ENCODE results near the gene LDLRAD4.

The LDLRAD4 gene

DNA sequence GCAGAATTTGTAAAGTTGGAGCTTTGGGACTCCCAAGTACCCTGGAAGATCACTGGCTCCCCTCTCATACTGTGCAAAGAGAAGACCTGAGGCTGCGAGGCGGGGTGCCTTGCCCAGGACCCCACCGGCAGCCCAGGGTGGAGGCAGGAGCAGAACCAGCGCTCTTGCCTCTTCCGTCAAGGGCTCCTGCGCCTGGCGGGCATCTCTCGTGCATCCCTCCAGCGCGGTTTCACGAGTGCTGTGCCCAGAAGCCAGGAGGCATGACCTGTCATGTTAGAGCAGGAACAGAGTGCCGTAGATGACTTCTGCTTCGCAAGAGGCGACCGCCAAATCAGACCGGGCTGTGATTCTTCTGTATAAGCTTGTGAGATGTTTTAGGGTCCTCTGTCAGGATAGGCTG, 77.3 kb downstream of the LDLRAD4 start:
- Histone ChIP-seq H2AK5ac (ENCODE audit: low read length, severe bottlenecking) (no peak overlapping the region), H3K27ac (ENCODE audit: low read length, poor library complexity, severe bottlenecking) (no peak overlapping the region), H3K23ac (ENCODE audit: low read length in 2 of 2) (no peak overlapping the region), H4K8ac (ENCODE audit: low read length) (no peak overlapping the region), H3K27me3 (ENCODE audit: control insufficient read depth in 1 of 2, insufficient read depth in 1 of 2, low read length in 2 of 2) (peaks cover 0 to 3% of the 10 kb centered on the region in 2 experiments), H2AFZ (ENCODE audit: low read depth, low read length) (no peak overlapping the region), H3K9ac (ENCODE audit: low read length) (no peak overlapping the region), H3K36me3 (ENCODE audit: control insufficient read depth in 1 of 2, insufficient read depth in 2 of 2, low read depth in 1 of 2, low read length in 2 of 2) (no peaks in the 10 kb centered on the region), H3K4ac (ENCODE audit: low read depth in 1 of 2, low read length in 2 of 2) (no peak overlapping the region), H2BK5ac (ENCODE audit: low read depth, low read length, poor library complexity, severe bottlenecking) (no peak overlapping the region), H4K91ac (ENCODE audit: low read length) (no peak overlapping the region), H3K79me1 (replicated peaks; ENCODE audit: low read length, poor library complexity, severe bottlenecking) (no peaks in the 10 kb centered on the region), H3K4me1 (ENCODE audit: control insufficient read depth, insufficient read depth, low read depth, low read length) (peaks cover 1% of the 10 kb centered on the region), H2BK120ac (ENCODE audit: low read depth, low read length) (no peak overlapping the region), H3K4me2 (ENCODE audit: low read length, poor library complexity, severe bottlenecking) (no peak overlapping the region), H3K18ac (ENCODE audit: low read depth in 1 of 2, low read length in 2 of 2) (no peak overlapping the region), H2BK15ac (ENCODE audit: low read depth, poor library complexity, severe bottlenecking) (no peak overlapping the region), H3K4me3 (ENCODE audit: insufficient read depth in 1 of 2, low read depth in 1 of 2, low read length in 2 of 2) (no peak overlapping the region), H2BK12ac (ENCODE audit: low read length in 2 of 2) (no peak overlapping the region), H3K9me3 (ENCODE audit: control insufficient read depth, low read length) (no peaks in the 10 kb centered on the region), H3K14ac (ENCODE audit: low read length in 2 of 2) (no peak overlapping the region)
- no peak for DNase-seq
- WGBS, result 93% methylated on average over 16 of the region's 16 CpGs

- Histone ChIP-seq H3K9me3 (ENCODE audit: control insufficient read depth, low read length) (no peaks in the 10 kb centered on the region), H2AK5ac (ENCODE audit: low read length, severe bottlenecking) (no peak overlapping the region), H3K4me2 (ENCODE audit: low read length, poor library complexity, severe bottlenecking) (no peak overlapping the region), H3K18ac (ENCODE audit: low read depth in 1 of 2, low read length in 2 of 2) (no peak overlapping the region), H3K14ac (ENCODE audit: low read length in 2 of 2) (no peak overlapping the region), H3K23ac (ENCODE audit: low read length in 2 of 2) (no peak overlapping the region), H3K4me3 (ENCODE audit: insufficient read depth in 1 of 2, low read depth in 1 of 2, low read length in 2 of 2) (no peak overlapping the region), H3K4me1 (ENCODE audit: control insufficient read depth, insufficient read depth, low read depth, low read length) (peaks cover 1% of the 10 kb centered on the region), H2BK12ac (ENCODE audit: low read length in 2 of 2) (no peak overlapping the region), H3K27ac (ENCODE audit: low read length, poor library complexity, severe bottlenecking) (no peak overlapping the region), H4K8ac (ENCODE audit: low read length) (no peak overlapping the region), H4K91ac (ENCODE audit: low read length) (no peak overlapping the region), H2BK5ac (ENCODE audit: low read depth, low read length, poor library complexity, severe bottlenecking) (no peak overlapping the region), H3K27me3 (ENCODE audit: control insufficient read depth in 1 of 2, insufficient read depth in 1 of 2, low read length in 2 of 2) (peaks cover 0 to 3% of the 10 kb centered on the region in 2 experiments), H3K36me3 (ENCODE audit: control insufficient read depth in 1 of 2, insufficient read depth in 2 of 2, low read depth in 1 of 2, low read length in 2 of 2) (no peaks in the 10 kb centered on the region), H2BK15ac (ENCODE audit: low read depth, poor library complexity, severe bottlenecking) (no peak overlapping the region), H3K9ac (ENCODE audit: low read length) (no peak overlapping the region), H2BK120ac (ENCODE audit: low read depth, low read length) (no peak overlapping the region), H2AFZ (ENCODE audit: low read depth, low read length) (no peak overlapping the region), H3K79me1 (replicated peaks; ENCODE audit: low read length, poor library complexity, severe bottlenecking) (no peaks in the 10 kb centered on the region), H3K4ac (ENCODE audit: low read depth in 1 of 2, low read length in 2 of 2) (no peak overlapping the region)
- WGBS, result 85% methylated on average over 15 of the region's 15 CpGs
- DNase-seq, result no peak
These were observed 78.5 kb downstream of the LDLRAD4 start for GRCh38 chr18:13296867-13297574.

DNA sequence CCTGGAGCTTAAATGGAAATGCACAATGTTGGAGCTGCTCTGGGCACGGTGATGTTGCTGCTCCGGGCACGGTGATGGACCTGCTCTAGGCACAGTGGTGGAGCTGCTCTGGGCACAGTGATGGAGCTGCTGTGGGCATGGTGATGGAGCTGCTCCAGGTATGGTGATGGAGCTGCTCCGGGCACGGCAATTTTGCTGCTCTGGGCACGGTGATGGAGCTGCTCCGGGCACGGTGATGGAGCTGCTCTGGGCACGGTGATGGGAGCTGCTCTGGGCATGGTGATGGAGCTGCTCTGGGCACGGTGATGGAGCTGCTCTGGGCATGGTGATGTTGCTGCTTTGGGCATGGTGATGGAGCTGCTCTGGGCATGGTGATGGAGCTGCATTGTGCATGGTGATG, 79.7 kb downstream of the LDLRAD4 start:
- Histone ChIP-seq H3K79me1 (replicated peaks; ENCODE audit: low read length, poor library complexity, severe bottlenecking) (no peaks in the 10 kb centered on the region), H3K9ac (ENCODE audit: low read length) (no peak overlapping the region), H3K14ac (ENCODE audit: low read length in 2 of 2) (no peak overlapping the region), H3K27me3 (ENCODE audit: control insufficient read depth in 1 of 2, insufficient read depth in 1 of 2, low read length in 2 of 2) (peaks cover 0 to 5% of the 10 kb centered on the region in 2 experiments), H3K9me3 (ENCODE audit: control insufficient read depth, low read length) (no peaks in the 10 kb centered on the region), H3K18ac (ENCODE audit: low read depth in 1 of 2, low read length in 2 of 2) (no peak overlapping the region), H2BK5ac (ENCODE audit: low read depth, low read length, poor library complexity, severe bottlenecking) (no peak overlapping the region), H2BK120ac (ENCODE audit: low read depth, low read length) (no peak overlapping the region), H3K27ac (ENCODE audit: low read length, poor library complexity, severe bottlenecking) (no peak overlapping the region), H2BK15ac (ENCODE audit: low read depth, poor library complexity, severe bottlenecking) (no peak overlapping the region), H2AK5ac (ENCODE audit: low read length, severe bottlenecking) (no peak overlapping the region), H3K4me2 (ENCODE audit: low read length, poor library complexity, severe bottlenecking) (no peak overlapping the region), H3K4ac (ENCODE audit: low read depth in 1 of 2, low read length in 2 of 2) (no peak overlapping the region), H2AFZ (ENCODE audit: low read depth, low read length) (no peak overlapping the region), H3K23ac (ENCODE audit: low read length in 2 of 2) (no peak overlapping the region), H2BK12ac (ENCODE audit: low read length in 2 of 2) (no peak overlapping the region), H4K91ac (ENCODE audit: low read length) (no peak overlapping the region), H3K36me3 (ENCODE audit: control insufficient read depth in 1 of 2, insufficient read depth in 2 of 2, low read depth in 1 of 2, low read length in 2 of 2) (no peaks in the 10 kb centered on the region), H3K4me3 (ENCODE audit: insufficient read depth in 1 of 2, low read depth in 1 of 2, low read length in 2 of 2) (no peak overlapping the region), H4K8ac (ENCODE audit: low read length) (no peak overlapping the region), H3K4me1 (ENCODE audit: control insufficient read depth, insufficient read depth, low read depth, low read length) (peaks cover 1% of the 10 kb centered on the region)
- WGBS, result 94% methylated on average over 10 of the region's 10 CpGs
- no peak for DNase-seq

- H3K4me2 ChIP-seq (ENCODE audit: low read length, poor library complexity, severe bottlenecking), result no peak overlapping the region
- no peak for DNase-seq
- peaks cover 0 to 5% of the 10 kb centered on the region in 2 experiments for H3K27me3 ChIP-seq (ENCODE audit: control insufficient read depth in 1 of 2, insufficient read depth in 1 of 2, low read length in 2 of 2)
- H3K4me3 ChIP-seq (ENCODE audit: insufficient read depth in 1 of 2, low read depth in 1 of 2, low read length in 2 of 2), result no peak overlapping the region
- H2BK12ac ChIP-seq (ENCODE audit: low read length in 2 of 2), result no peak overlapping the region
- H2AFZ ChIP-seq (ENCODE audit: low read depth, low read length), result no peak overlapping the region
- H4K8ac ChIP-seq (ENCODE audit: low read length), result no peak overlapping the region
- H3K4me1 ChIP-seq (ENCODE audit: control insufficient read depth, insufficient read depth, low read depth, low read length), result peaks cover 1% of the 10 kb centered on the region
- no peaks in the 10 kb centered on the region for H3K36me3 ChIP-seq (ENCODE audit: control insufficient read depth in 1 of 2, insufficient read depth in 2 of 2, low read depth in 1 of 2, low read length in 2 of 2)
- no peak overlapping the region for H3K4ac ChIP-seq (ENCODE audit: low read depth in 1 of 2, low read length in 2 of 2)
- no peak overlapping the region for H3K14ac ChIP-seq (ENCODE audit: low read length in 2 of 2)
- no peaks in the 10 kb centered on the region for H3K9me3 ChIP-seq (ENCODE audit: control insufficient read depth, low read length)
- H2BK5ac ChIP-seq (ENCODE audit: low read depth, low read length, poor library complexity, severe bottlenecking), result no peak overlapping the region
- no peak overlapping the region for H3K27ac ChIP-seq (ENCODE audit: low read length, poor library complexity, severe bottlenecking)
- H3K9ac ChIP-seq (ENCODE audit: low read length), result no peak overlapping the region
- no peaks in the 10 kb centered on the region for H3K79me1 ChIP-seq (replicated peaks; ENCODE audit: low read length, poor library complexity, severe bottlenecking)
- no peak overlapping the region for H2BK120ac ChIP-seq (ENCODE audit: low read depth, low read length)
- H3K23ac ChIP-seq (ENCODE audit: low read length in 2 of 2), result no peak overlapping the region
- no peak overlapping the region for H2BK15ac ChIP-seq (ENCODE audit: low read depth, poor library complexity, severe bottlenecking)
- 83% methylated on average over 6 of the region's 6 CpGs for WGBS
- no peak overlapping the region for H2AK5ac ChIP-seq (ENCODE audit: low read length, severe bottlenecking)
- H3K18ac ChIP-seq (ENCODE audit: low read depth in 1 of 2, low read length in 2 of 2), result no peak overlapping the region
- H4K91ac ChIP-seq (ENCODE audit: low read length), result no peak overlapping the region
These were observed 81.5 kb downstream of the LDLRAD4 start for GRCh38 chr18:13300029-13300428.

Data from mesenchymal stem cell (in vitro differentiated cells and primary cell).